Omental fat pad (tissue), 4 donors: ENCODE data around the gene AFF3. TPM values are rescaled to one million over a fixed set of nuclear protein-coding genes. Genes with fewer than 3 reads are reported as not detected.

ENCODE experiments used
- ATAC-seq: fragments of 150-250 bp; one replicate; pipeline ENCODE4 v1.9.1; 2016; ENCODE audit warnings: mild to moderate bottlenecking, moderate library complexity; ENCODE audit not compliant: low FRiP score
- DNase-seq: peaks from one replicate; pipeline ENCODE4 v3.0.0-alpha.2; 2019; ENCODE audit warnings: low spot score
- CTCF ChIP-seq, 3 donors: fragments of 450-650 bp; IDR thresholded peaks; one replicate each; pipeline ENCODE4 v1.5.1; 2016 to 2017; ENCODE audit warnings: antibody characterized with exemption in 3 of 3, mild to moderate bottlenecking in 3 of 3, moderate library complexity in 2 of 3
- total RNA-seq, 4 donors: library from RNA; depleted of rRNA; stranded (reverse); fragments of >200 nt; gene quantifications; one replicate each; pipeline ENCODE4 v1.1.0, GENCODE V29; 2016

AFF3 gene
- total RNA-seq, 4 donors from 2014 or later = 1.4 to 6.0 (median 2.7) TPM

- ATAC-seq (no peak), DNase-seq (no peak)
- TF ChIP-seq CTCF (IDR thresholded peaks at IDR 0.05) = no peak
These were observed 299.9 kb downstream of the AFF3 start for GRCh38 chr2:99842451-99842850.

DNA sequence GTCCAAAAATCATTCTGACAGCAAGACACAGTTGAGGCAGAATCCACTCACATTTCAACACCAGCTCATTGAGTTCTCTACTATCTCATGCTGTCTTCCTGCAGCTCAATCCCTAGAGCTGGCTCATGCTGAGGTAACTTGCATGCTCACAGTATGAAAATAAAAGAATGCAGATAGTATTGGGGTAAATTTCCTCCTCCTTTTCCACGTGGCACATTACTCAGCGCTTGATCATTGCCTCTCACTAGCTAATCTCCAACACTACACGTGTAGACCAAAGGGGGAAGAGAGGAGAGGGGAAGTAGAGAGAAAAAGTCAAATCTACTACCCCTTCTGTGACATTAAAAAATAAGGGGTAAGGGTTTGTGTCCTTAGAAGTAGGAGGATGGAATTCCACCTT is 300.6 kb downstream of the AFF3 start:
- no peak for TF ChIP-seq CTCF (IDR thresholded peaks at IDR 0.05)
- DNase-seq (no peak), ATAC-seq (no peak)

DNA sequence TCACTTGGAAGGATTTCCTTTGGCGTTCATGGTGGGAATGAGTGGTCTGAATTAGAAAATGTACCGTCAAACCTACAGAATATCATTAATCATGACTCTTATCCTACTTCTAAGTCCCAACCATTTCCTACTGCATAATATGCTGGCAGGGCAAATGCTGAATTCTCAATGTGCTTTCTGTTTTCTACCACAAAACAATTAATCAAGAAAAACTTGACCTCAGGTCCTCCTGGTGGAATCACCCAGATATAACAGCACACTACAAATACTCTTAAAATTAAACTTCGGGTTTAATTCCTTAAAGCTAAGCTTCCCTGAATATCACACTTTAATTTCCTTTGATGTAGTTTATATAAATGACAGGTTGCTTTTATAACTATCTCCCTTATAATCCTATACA is 301.6 kb downstream of the AFF3 start:
- DNase-seq = no peak
- ATAC-seq = no peak
- TF ChIP-seq CTCF (IDR thresholded peaks at IDR 0.05) = no peak

DNA sequence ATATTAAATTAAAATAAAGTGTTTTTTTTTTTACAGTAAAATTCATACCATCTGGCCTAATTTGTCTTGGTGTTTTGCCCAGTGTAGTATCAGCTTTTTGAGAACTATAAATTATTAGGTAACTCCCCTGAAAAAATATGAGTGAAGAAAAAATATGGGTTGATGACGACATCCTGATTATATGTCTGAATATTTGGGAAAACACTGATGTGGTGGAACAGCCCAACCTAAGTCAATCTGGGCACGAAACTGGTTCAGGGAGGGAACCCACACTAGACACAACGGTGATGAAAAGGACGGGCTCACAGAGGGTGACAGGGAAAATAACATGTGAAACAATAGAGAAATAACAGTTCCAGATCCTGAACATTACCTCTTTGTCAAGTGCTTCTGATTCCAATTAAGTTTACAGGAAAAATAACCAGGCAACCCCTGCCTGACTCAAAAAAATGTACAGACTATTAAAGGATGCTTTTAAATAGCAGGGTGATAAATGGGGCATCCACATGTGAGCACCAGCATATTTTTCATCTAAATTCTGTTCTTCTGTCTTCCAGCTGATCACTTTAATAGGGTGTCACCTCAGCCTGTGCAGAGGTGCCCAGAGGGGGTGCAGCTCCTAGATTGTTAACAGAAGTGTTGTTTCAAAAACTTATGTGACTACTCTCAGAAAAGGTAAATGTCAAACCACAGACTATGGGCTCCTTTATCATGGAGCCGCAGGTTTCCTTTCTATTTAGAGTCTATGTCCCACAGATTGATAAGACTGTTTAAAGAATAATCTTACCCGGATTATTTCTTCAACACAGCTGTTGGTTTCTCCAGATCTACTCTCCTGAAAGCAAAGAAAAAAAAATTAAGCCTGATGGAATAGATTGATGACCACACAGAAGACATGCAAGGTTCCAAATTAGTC is 305.4 kb downstream of the AFF3 start:
- ATAC-seq (no peak), DNase-seq (no peak)
- no peak for TF ChIP-seq CTCF (IDR thresholded peaks at IDR 0.05)

DNA sequence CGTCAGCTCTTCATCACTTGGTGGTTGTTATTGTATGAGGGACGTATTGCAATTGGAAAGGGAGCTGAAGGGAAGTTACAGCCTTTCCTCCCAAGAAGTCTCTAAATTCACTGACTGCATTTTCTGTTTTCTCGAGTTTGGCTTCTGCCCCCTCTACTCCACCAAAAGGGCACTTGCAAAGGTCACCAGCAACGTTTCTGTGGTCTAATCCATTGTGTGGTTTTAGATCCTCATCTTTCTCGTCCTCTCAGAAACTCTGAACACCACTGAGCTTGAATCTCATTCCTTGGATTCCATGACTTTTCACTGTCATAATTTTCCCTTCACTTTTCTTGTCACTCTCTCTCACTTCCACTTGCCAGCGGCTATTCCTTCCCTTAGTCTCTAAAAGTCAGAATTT is 308.0 kb downstream of the AFF3 start:
- no peak for TF ChIP-seq CTCF (IDR thresholded peaks at IDR 0.05)
- DNase-seq (no peak), ATAC-seq (no peak)

DNA sequence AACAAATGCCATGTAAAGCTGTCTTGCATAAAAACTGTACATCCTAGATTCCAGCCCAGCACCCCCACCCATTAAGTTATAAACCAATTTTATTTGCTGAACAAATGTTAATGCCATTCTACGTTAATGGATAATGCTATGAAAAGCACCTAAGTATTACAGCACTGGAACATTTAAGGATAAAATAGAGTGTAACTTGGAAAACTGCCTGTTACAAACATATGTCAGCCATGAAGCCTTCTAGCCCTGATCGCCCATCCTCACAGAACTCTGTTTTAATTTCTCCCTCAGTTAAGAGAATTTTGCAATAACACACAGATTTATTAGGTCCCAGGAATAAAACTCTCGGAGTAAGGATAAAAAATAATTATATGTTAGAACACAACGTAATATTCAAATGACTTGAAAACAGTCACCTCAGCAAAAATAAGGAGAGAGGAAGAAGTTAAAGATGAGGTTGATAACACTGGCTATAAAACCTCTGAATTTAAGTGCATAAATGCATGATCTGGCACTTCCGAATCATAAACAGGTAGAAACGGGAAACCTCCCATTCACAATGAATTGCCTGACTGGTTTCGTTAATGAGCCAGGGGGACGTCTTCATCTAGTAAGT is 308.7 kb downstream of the AFF3 start:
- TF ChIP-seq CTCF (IDR thresholded peaks at IDR 0.05) = no peak

GRCh38 chr2:99832926-99833325 is 309.5 kb downstream of the AFF3 start:
- ATAC-seq = no peak
- DNase-seq = no peak

More for the DNA sequence above, 308.7 kb downstream of the AFF3 start:
- DNase-seq (no peak), ATAC-seq (no peak)

More at GRCh38 chr2:99832926-99833325, 309.5 kb downstream of the AFF3 start:
- TF ChIP-seq CTCF (IDR thresholded peaks at IDR 0.05) = no peak
